SK-N-SH (cell line): Measurements from ENCODE around the gene CMC4.

Experiments used
- MEF2A ChIP-seq: IDR thresholded peaks from 2 replicates; pipeline ENCODE4 v1.4.0; 2012; ENCODE audit warnings: low read depth, borderline replicate concordance
- POLR2AphosphoS5 ChIP-seq: IDR thresholded peaks from 2 replicates; pipeline ENCODE4 v1.6.1; 2012; ENCODE audit warnings: low read depth, low read length
- TF ChIP-seq, protein P1 (sequence below): IDR thresholded peaks from 2 replicates; pipeline ENCODE4 v1.6.1; 2012; ENCODE audit warnings: mild to moderate bottlenecking, low read depth, low read length, moderate library complexity
- TF ChIP-seq, protein P2 (sequence below): IDR thresholded peaks from 2 replicates; pipeline ENCODE4 v1.4.0; 2012; ENCODE audit warnings: low read depth, borderline replicate concordance
- TF ChIP-seq, protein P3 (sequence below): fragments of 200-600 bp; sonication (generic); IDR thresholded peaks from 2 replicates; pipeline ENCODE4 v1.6.1; 2017; ENCODE audit warnings: antibody characterized with exemption, mild to moderate bottlenecking, moderate library complexity

DNA sequence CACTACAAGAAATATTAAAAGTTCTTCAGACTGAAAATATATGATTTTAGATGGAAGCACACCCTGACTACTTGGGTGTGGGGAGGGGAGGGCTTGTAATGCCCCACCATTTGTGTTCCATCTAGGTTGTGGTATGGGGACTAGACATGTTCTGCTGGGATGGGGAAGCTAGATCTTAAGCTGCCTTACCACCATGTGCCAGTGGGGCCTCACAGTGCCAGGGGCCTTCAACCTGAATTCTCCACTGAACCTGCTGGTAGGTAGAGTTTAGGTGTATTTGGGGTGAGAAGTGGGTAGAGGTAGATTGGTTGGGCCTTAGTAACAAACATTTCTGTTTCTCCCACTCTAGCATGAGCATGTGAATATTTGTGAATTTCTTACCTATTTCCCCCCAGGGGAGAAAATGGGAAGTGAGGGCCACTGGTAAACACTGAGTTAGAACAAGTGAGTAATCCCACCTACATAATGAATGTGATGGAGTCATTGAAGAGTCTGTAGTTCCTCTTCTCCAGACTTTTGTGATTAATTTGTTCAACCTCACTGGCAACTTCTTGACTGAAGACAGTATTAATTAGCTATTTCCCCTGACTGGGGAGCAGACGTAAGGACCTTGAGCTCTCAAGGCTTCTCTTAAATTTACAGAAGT lies 44.4 kb upstream of the CMC4 start:
- TF ChIP-seq POLR2AphosphoS5, result no peak
- TF ChIP-seq, protein P1, sequence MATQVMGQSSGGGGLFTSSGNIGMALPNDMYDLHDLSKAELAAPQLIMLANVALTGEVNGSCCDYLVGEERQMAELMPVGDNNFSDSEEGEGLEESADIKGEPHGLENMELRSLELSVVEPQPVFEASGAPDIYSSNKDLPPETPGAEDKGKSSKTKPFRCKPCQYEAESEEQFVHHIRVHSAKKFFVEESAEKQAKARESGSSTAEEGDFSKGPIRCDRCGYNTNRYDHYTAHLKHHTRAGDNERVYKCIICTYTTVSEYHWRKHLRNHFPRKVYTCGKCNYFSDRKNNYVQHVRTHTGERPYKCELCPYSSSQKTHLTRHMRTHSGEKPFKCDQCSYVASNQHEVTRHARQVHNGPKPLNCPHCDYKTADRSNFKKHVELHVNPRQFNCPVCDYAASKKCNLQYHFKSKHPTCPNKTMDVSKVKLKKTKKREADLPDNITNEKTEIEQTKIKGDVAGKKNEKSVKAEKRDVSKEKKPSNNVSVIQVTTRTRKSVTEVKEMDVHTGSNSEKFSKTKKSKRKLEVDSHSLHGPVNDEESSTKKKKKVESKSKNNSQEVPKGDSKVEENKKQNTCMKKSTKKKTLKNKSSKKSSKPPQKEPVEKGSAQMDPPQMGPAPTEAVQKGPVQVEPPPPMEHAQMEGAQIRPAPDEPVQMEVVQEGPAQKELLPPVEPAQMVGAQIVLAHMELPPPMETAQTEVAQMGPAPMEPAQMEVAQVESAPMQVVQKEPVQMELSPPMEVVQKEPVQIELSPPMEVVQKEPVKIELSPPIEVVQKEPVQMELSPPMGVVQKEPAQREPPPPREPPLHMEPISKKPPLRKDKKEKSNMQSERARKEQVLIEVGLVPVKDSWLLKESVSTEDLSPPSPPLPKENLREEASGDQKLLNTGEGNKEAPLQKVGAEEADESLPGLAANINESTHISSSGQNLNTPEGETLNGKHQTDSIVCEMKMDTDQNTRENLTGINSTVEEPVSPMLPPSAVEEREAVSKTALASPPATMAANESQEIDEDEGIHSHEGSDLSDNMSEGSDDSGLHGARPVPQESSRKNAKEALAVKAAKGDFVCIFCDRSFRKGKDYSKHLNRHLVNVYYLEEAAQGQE, result no peak
- TF ChIP-seq, protein P2, sequence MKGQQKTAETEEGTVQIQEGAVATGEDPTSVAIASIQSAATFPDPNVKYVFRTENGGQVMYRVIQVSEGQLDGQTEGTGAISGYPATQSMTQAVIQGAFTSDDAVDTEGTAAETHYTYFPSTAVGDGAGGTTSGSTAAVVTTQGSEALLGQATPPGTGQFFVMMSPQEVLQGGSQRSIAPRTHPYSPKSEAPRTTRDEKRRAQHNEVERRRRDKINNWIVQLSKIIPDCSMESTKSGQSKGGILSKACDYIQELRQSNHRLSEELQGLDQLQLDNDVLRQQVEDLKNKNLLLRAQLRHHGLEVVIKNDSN, result no peak
- TF ChIP-seq, protein P3, sequence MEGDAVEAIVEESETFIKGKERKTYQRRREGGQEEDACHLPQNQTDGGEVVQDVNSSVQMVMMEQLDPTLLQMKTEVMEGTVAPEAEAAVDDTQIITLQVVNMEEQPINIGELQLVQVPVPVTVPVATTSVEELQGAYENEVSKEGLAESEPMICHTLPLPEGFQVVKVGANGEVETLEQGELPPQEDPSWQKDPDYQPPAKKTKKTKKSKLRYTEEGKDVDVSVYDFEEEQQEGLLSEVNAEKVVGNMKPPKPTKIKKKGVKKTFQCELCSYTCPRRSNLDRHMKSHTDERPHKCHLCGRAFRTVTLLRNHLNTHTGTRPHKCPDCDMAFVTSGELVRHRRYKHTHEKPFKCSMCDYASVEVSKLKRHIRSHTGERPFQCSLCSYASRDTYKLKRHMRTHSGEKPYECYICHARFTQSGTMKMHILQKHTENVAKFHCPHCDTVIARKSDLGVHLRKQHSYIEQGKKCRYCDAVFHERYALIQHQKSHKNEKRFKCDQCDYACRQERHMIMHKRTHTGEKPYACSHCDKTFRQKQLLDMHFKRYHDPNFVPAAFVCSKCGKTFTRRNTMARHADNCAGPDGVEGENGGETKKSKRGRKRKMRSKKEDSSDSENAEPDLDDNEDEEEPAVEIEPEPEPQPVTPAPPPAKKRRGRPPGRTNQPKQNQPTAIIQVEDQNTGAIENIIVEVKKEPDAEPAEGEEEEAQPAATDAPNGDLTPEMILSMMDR, result no peak
- TF ChIP-seq MEF2A, result no peak
